HG03045 (cell line): Measurements from ENCODE around the gene CSTF3.
"Not testable (repeated sequence)": the region's sequence is repeated elsewhere in the genome, so short reads cannot be mapped to it uniquely, and the experiment has no call there.

Source experiments
- ATAC-seq: cut with Tn5 transposase; IDR thresholded peaks from one replicate; pipeline ENCODE4 v1.9.1; 2021; ENCODE audit warnings: mild to moderate bottlenecking, moderate library complexity; ENCODE audit not compliant: unreplicated experiment

The CSTF3 gene

DNA sequence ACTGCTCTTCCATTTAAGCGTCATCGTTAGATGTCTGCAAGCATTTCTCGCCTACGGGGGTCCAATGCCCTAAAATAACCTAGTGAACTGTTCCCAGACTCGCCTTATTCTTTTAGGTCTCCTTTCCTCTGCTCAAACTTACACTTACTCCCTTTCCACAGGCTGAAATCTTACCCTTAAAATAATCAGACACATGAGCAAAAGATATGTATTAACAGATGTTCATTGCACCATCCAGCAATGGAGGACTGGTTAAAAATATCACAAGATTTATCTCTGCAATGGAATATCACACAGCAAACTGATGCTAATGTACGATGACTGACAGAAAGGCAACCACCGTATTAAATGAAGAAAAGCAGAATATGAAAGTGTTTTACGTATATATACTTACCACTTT is 1.6 kb upstream of the CSTF3 start:
- no peak for ATAC-seq

DNA sequence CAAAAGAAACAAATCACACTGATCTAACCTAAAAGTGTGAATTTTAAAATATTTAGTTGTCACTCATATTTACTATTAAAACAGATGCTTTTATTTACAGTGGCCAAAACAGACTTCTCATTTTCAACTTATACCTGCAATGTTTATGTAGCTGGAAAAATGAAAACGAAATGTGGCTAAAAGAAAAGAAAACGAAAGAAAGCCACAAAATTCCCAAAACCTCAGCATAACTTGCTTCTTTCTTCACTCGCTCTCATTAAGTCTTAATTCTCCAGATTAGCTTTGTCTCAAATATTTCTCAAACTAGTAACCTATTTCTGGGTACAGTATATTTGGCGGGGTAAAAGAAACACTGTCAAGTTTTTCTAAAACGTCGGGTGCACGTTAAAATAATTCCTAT is 693 bp downstream of the CSTF3 start:
- no peak for ATAC-seq

GRCh38 chr11:33160136-33160535 is 1.1 kb downstream of the CSTF3 start:
- no peak for ATAC-seq

DNA sequence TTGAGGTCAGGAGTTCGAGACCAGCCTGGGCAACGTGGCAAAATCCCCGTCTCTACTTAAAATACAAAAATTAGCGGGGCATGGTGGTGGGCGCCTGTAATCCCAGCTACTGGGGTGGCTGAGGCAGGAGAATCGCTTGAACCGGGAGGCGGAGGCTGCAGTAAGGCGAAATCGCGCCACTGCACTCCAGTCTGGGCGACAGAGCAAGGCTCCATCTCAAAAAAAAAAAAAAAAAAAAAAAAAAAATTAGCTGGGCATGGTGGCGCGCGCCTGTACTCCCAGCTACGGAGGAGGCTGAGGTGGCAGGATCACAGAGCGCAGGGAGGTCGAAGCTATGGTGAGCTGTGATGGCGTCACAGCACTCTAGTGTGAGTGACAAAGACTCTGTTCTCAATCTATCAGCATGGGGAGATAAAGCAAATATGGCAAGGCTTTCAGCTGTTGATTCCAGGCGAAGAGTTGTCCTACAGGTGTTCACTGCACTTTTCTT is 1.9 kb downstream of the CSTF3 start:
- not testable (repeated sequence) for ATAC-seq

DNA sequence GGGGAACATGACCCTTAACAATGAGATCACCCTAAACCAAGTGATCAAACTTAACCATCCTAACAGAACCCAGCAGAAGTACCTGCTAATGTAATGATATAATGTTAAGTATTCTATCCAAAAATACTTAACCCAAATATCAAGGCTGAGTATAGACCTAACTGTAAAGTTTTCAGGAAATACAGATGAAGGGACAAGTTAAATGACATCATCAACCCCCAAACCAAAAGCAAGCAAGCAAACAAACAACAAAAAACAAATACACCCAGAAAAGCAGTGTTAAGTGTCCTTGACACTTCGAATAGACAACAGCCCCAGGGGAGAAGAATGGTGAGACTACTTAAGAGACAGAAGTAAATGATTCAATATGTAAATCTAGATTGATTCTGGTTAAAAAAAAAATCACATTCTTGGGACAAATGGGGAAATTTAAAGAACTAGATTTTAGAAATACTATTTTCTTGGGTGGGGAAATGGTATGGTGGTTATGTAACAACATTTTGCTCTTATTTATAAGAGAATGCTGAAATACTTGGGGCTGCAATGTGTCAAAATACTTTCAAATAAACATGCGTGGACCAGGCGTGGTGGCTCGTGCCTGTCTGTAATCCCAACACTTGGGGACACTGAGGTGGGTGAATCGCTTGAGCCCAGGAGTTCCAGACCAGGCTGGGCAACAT is 2.5 kb downstream of the CSTF3 start:
- no peak for ATAC-seq

GRCh38 chr11:33157103-33158027 is 3.9 kb downstream of the CSTF3 start:
- no peak for ATAC-seq

- no peak for ATAC-seq
Observed at GRCh38 chr11:33151399-33151798, 9.9 kb downstream of the CSTF3 start.

DNA sequence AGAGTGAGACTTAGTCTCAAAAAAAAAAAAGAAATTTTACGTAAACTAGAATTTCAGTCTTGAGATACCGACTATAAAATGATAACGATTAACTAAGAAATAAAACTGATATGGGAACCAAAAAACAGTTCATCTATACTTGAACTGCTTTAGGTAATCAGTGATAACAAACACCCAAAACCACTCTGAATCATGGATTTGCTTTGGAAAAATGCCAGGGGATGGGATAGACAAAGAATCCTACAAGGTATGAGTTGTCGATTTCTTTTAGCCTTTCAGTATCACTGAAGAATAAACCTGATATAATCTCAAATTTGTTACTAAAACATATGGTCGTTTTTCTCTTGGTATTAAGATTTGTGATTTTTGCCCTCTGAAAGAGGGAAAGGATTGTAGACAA is 13.7 kb downstream of the CSTF3 start:
- no peak for ATAC-seq

- ATAC-seq, result no peak
Observed at GRCh38 chr11:33135768-33136443, 25.4 kb downstream of the CSTF3 start.

DNA sequence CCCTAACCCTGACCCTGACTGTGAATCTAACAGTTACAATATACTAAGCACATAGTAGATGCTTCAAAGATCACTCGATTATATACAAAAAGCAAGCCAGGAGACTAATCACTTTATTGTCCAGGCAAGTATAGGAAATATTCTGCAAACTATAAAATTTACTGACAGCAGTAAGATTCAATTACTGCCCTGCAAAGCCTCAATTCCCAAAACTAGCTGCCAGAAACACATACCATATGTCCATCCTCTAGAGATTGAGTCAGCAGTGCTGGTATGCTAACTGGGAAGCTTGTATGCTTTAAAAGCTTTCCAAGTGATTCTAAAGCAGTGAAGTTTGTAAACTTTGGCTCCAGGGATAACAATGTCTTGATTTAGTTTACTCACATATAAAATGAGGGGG is 26.1 kb downstream of the CSTF3 start:
- ATAC-seq, result no peak

DNA sequence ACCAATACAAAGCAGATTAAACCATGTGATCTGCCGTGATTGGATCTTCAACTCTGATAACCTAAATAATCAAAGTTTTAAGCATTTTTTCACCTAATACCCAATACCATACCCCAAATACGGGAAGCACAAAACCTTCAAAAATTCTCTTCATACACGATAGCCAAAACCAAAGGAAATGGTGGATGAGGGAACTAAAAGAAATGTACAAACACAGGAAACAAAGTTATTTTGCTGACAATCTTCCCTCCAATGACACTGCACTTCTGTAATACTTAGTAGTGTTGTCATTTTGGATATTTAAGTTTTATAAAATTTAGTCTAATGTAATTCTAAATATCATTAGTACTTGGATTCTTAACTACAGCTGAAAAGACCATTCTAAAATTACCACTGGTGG is 27.0 kb downstream of the CSTF3 start:
- no peak for ATAC-seq

DNA sequence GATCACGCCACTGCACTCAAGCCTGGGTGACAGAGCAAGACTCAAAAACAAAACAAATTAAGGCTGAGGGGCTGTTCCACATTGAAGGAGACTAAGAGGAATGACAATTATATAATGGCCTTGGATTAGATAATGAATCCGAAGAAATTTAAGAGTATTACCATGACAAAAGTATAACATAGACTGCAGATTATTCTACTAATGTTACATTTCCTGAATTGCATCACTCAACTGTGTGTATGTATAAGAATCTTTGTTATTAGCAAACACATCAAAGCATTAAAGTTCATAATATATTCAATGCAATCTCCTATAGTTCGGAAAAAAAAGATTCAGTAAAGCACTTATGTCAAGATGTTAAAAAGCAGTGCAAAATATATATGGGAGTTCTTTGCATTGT is 27.5 kb downstream of the CSTF3 start:
- ATAC-seq, result no peak

DNA sequence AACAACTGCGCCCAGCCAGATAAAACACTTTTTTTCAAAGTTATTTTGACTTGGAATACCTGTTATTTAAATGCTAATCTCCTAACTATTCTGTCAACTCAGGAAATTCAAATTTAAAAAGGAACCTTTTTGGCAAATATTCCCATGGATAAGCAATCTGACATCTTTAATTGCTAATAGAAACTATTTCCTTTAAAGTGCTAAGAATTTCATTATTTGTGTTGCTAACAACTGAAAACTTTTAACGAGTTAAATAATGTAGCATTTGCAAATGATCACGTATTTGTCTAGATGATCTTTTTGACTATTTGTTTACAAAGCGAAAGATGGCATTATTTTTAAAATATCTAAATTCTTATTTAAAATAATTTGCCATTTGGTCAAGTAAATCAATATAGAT is 28.8 kb downstream of the CSTF3 start:
- ATAC-seq, result no peak

DNA sequence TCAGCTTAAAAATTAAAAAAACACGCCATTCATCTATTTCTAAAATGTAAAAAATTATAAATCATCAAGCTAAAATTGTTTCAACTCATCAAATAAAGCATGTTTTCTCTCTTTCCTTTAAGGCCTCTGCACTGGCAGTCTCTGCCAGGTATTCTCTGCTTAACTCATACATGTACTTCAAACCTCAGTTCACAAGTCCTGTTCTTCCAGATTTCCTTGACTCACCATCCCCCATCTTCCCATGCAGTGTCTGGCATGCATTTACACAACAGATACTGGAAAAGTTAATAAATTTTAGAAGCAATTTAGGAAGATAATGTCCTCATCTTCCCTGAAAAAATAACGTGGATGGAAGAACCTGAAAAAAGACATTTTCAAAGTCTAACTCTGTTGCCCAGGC is 32.5 kb downstream of the CSTF3 start:
- ATAC-seq, result no peak

DNA sequence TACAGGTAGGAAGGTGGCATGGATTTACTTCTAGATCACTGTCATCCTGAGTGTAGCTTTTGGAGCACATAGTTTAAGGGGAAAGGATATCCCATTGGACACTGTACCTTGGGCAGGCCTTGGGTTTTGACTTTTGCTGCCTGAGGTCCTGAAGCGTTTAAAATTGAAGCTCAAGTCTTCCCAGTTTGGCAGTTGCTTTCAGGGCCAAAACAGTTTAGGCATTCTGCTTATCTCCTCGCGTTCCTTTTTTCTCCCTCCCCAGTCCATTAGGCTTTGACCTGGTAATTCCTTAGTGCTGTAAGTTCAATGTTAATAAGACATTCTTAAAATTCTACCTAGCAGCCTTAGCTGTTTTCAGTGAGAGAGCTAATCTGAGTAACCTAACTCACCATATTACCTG is 35.7 kb downstream of the CSTF3 start:
- ATAC-seq, result no peak

DNA sequence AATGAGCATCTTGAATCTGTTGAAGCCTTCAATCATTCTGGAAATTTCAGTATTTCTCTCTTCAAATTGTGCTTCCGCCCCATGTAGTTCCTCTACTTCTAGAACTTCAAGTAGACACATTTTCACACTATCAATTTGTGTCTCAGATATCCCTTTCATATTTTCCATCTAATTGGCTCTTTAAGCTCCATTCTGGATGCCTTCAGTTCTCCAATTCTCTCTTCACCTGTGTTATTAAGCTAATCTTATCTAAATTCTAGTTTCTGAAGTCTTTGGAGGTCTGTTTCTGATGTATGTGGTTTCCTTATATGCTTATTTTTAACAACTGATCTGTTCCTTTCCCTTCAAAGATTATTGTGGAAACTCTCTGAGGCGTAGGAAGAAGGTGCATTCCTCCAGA is 36.3 kb downstream of the CSTF3 start:
- ATAC-seq, result no peak

DNA sequence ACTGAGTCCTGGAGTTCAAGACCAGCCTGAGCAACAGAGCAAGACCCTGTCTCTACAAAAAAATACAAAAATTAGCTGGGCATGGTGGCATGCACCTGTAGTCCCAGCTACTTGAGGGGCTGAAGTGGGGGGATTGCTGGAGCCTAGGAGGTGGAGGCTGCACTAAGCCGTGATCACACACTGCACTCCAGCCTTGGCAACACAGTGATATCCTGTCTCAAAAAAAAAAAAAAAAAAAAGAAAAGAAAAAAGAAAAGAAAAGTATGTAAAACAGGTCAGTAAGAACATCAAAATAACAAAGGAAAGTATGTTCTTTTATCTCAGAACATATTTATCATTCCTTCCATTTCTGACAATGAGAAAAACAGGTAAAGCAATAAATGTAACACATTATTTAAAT is 38.6 kb downstream of the CSTF3 start:
- not testable (repeated sequence) for ATAC-seq

GRCh38 chr11:33116535-33116934 is 44.7 kb downstream of the CSTF3 start:
- no peak for ATAC-seq

DNA sequence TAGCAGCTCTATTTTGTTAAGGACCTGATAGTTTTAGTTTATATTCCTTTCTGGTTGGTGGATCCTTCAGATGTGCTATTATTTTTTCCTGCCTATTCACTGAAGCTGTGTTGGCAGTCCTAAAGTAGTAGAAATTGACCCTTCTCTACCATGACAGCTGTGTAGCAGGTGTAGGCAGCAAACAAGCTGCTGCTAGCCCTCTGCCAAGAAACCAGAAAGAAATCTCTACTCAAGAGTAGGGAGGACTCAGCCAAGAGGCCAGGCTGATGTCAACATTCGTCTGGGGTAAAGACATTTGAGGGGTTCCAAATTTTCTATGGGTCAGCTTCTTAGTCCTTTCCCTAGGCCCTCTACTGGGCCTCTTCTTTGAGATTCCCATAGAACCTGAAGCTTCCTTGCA is 51.2 kb downstream of the CSTF3 start:
- no peak for ATAC-seq

GRCh38 chr11:33109294-33109895 is 51.9 kb downstream of the CSTF3 start:
- ATAC-seq, result no peak

GRCh38 chr11:33103836-33104235 is 57.4 kb downstream of the CSTF3 start:
- no peak for ATAC-seq
